GM21381 (cell line): Measurements from ENCODE around the gene USH1G.
"Not testable (repeated sequence)": the region's sequence is repeated elsewhere in the genome, so short reads cannot be mapped to it uniquely, and the experiment has no call there.

Experiments
- ATAC-seq: cut with Tn5 transposase; IDR thresholded peaks from one replicate; pipeline ENCODE4 v1.9.1; 2021; ENCODE audit warnings: mild to moderate bottlenecking, moderate library complexity; ENCODE audit not compliant: unreplicated experiment

Gene USH1G

DNA sequence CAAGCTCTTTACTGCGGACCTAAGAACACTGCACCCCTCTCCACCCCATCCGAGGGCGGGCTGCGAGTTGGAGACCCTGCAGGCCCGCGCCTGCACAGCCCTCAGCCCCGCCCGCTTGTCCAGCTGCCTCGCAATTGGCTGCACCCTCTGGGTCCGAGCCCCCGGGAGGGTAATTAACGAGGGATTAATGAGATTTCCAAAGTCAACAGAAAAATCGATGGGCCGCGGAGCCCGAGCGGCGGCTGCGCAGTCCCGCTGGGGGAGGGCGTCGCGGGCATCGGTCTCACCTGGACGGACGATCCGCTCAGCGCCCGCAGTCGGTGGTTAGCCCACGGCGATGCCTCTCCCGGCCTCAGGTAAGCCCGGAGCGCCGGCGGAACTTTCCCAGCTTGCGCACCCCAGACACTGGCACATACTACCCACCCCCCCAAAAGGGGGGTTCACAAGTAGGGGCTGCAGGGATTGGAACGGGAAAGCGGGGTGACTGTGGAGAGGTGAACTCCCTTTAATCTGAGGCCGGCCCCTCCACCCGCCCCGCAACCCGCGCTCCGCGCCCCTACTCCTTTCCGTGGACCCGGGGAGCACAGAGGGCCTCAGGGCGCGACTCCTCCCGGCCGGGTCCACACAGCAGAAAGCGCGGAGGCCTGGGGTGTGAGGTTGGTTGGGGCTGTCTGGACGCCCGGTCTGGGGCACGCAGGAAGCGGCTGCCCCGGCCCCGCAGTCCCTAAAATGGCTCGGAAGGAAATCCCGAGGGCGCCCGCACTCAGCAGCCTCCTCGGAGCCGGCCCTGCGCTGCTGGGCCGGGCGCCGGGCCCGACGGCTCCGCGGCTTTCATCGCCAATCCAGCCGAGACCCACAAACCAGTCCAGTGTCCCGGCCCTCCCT, 12.8 kb upstream of the USH1G start, which contains the start of gene OTOP3:
TSS of gene OTOP3 (plus strand) at position 314 of the 885 bp plus-strand sequence. CDS start at position 338, 24 bp downstream.
- no peak for ATAC-seq

DNA sequence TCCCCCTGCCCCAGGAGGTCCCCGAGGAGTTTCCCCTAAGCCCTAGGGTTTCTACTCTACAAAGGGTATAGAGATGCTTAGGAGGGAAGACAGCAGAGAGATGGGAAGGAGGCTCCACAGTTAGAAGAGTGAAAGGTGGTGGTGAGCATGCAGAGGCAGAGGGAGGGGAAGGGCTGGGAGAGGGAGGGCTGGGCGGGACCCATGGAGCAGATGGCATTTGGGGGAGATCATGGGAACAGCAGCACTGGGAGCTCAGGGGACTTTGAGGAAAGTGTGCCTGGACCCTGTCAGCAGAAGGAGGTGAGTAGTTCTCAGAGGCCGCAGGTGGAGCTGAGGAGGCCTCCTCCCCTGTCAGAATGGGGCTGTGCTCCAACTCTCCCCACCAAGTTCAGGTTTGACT, 12.0 kb upstream of the USH1G start:
- ATAC-seq, result no peak

DNA sequence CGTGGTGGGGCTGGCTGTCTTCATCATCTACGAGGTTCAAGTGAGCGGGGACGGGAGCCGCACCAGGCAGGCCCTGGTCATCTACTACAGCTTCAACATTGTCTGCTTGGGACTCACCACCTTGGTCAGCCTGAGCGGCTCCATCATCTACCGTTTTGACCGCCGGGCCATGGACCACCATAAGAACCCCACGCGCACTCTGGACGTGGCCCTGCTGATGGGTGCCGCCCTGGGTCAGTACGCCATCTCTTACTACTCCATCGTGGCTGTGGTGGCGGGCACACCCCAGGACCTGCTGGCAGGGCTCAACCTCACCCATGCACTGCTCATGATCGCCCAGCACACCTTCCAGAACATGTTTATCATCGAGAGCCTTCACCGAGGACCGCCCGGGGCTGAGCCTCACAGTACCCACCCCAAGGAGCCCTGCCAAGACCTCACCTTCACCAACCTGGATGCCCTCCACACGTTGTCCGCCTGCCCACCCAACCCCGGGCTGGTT, 7.5 kb upstream of the USH1G start:
- no peak for ATAC-seq

DNA sequence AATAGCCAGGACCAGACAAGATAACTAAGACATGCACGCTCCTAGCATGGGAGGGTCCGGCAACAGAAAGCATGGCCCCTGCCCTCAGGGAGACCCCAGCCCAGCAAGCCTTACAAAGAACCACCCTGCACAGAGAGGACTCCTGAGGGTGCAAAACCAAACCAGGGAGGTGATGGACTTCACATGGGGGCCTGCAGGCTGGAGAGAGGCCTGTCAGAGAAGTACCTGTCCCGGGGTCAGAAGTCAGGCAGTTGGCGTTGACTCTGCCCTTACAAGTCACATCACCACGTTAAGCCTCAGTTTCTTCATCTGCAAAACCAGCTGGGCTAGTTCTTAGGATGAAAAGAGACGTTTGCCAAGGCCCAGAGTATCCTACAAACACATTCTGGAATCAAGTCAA, 5.7 kb upstream of the USH1G start:
- ATAC-seq, result no peak

DNA sequence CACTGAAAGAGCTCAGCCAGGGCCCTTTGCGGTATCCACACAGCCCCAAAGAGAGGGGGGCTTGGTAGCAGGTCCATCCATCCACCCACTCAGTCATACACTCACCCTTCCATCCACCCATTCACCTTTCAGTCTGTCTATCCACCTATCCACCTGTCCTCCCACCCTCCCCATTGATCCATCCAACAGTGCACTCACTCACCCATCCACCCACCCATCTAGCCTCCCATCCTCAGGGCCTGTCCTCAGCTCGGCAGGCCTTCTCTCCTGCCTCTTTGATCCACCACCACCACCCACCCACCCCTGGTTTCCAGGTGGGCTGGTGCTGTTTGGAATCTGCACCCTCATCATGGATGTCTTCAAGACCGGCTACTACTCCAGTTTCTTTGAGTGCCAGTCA, 2.2 kb upstream of the USH1G start:
- ATAC-seq, result no peak

DNA sequence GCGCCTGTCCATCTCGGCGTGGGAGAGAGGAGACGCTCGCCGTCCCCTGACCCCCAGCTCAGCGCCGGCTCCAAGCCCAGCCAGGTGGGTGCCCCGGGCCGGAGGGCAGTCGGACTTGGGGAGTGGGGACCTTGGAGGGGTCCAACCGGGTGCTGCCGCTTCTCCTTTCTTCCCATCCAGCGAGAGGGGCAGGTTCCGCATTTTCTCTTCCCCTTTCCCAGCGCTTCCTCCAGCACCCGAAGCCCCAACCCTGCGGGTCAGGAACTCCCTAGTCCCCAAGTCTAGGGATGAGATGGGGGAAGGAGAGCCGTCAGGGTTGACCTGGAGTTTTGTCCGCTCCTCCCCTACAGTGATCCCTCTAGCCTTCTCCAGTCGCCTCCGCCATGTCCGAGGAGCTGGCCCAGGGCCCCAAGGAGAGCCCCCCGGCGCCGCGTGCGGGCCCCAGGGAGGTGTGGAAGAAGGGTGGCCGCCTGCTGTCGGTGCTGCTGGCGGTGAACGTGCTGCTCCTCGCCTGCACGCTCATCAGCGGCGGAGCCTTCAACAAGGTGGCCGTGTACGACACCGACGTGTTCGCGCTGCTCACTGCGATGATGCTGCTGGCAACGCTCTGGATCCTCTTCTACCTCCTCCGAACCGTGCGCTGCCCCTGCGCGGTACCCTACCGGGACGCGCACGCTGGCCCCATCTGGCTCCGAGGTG, 1.3 kb upstream of the USH1G start, which contains the start of gene OTOP2:
TSS of gene OTOP2 (plus strand) at position 24 of the 699 bp plus-strand sequence. CDS start at position 384, 360 bp downstream.
- no peak for ATAC-seq

DNA sequence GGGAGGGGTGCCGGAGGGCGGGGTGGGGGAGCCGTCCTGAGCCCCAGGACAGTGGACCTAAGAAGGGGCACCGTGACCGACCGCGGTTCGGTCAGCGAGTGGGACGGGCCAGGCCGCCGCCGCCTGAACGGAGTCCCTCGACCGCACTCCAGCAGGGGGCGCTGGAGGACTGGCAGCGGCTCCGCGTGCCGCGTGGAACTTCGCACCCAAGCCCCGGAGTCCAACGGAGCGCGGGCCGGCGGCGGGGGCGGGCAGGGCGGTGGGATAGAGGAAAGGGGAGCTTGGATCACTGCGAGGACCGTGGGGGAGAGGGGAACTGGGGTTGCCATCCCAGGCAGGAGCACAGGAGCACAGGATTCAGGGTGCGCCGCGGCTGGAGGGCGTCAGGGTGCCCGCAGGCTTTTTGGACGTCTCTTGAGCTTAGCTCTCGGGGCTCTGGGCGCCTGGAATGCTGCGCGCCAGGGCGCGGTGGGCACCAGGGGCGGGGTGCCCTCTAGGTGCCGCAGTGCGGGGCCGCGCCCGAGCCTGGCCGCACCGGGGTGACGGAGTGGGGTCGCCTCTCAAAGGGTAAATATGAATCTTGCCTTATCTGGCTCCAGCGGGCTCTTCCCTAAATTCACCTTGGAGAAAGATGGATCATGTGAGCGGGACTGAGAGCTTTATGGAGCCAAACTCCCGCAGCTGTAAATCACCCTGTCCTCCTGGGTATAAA, 639 bp upstream of the USH1G start:
- ATAC-seq, result no peak

DNA sequence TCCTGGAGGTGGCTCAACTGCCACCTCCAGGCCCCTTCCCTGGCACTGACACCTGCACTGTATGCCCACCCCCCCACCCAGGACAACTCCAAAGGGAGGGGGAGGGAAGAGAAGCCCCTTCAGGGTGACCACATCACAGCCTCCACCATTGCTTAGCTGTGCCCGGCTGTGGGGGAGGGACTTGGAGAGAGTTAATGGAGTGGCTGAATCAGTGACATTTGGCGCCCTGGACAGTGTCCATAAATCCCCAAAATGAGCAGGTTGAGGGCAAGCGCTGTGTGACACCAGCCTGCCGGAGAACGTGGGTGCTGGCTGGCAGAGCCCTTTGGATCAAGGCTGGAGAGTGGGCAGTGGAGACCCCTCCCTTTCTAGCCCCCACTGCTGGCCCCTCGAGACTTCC, 883 bp downstream of the USH1G start:
- ATAC-seq, result no peak

DNA sequence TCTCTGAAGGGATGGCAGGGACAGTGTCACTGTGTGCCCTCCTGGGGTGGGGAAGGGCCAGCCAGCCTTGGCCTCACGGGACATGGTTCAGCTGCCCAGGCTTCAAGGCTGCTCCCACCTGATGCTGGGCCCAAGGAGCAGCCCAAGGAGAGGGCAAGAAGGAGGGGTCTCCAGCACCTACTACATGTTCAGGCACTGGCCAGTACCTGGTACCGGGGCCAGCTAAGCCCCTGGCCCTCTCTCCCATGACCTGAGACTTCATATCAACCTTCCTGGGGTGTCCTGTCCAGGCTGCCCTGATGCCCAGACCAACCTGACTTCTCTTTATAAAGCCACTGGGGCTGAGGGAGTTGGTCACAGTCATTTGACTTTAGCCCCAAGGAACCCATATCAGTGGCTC, 1.3 kb downstream of the USH1G start:
- ATAC-seq, result no peak

DNA sequence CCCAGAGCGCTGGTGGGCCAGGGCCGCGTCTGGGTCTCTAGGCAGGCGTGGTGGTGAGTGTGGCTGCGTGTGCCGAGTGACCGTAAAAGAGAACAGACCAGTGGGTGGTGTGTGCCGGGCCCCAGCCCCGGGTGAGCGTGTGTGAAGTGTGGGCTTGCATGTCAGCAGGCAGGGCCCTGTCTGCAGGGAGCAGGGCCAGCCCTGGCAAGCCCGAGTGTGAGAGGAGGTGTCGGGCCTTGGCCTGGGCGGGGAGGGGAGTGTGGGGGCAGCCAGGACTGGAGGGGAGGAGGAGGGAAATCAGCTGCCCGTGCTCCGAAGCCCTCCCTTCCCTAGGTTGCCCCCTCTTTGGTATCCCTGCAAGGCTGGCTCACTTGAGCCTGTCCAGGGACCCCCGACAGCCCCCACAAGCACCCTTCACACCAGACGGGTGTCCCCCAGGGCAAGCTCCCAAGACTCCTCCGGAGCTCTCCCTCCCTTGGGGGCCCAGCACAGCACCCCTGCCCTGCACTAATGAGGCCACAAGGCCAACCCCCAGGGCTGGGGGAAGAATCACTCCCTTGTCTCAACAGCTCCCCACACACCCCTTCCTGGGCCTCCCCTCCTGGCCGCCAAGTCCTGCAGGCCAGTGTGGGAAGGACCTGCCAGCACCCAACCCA, 1.9 kb downstream of the USH1G start:
- ATAC-seq, result no peak

DNA sequence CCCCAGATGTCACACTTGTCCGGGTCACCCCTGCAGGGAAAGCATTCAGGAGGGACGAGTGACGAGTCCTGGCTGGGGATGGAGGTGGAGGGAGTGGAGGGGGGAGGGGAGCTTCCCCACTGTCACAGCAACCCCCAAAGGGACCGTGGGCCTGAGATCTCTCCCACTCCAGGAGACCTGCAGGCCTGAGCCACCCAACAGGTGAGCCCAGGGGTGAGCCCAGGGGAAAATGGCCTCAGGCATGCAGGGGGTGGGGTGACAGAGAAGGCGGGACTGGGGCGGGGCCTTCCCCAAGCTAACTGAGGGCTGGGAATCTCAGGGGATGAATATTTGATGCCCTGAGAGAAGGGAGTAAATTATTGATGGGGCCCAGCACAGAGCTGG, 2.4 kb downstream of the USH1G start:
- ATAC-seq, result no peak

DNA sequence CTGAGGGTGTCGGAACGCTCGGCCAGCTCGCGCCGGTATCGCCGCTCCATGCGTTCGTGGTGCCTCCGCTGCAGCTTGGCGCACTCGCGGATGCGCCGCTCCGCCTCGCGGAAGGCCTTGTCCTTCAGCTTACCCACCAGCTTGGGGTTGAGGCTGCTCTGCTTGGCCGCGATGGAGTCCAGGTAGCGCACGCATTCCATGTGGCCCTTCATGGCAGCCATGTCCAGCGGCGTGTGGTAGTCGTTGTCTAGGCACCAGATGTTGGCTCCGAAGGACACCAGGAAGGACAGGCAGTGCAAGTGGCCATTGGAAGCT, 2.8 kb downstream of the USH1G start:
- ATAC-seq, result no peak

DNA sequence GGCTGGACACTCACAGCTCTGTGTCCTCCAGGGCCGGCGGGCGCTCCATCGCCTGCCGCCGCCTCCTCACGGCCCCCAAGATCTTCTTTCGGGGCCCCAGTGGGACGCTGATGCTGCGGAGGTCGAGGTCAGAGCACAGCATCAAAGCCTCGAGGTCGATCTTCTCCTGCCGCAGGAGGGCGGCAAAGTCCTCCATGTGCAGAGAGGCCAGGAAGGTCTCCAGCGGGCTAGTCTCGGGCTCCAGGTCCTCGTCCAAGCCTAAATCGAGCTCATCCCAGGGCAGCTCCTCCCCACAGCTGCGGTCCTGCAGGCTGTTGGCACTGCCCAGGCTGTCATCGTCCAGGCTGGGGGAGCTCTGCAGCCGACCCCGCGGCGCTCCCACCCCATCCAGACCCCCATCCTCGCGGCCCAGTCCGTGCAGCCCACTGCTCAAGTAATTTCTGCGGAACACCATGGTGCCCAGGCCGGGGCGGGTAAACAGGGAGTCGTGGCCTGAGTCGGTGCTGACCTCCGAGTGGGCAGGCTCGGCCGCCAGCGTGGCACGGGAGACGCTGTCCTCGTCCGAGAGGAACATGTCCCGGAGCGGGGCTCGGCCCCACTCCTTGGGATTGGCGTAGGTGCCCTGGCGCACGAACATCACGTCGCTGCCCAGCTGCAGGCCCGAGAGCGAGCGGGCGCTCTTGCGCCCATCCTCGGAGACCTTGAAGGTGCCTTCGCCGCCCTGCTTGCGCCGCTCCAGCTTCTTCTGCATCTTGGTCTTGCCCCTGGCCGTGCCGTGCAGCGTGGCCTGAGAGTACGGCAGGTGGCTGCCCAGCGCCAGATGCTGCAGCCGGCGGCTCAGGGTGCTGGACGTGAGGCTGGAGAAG, 3.4 kb downstream of the USH1G start:
- no peak for ATAC-seq

DNA sequence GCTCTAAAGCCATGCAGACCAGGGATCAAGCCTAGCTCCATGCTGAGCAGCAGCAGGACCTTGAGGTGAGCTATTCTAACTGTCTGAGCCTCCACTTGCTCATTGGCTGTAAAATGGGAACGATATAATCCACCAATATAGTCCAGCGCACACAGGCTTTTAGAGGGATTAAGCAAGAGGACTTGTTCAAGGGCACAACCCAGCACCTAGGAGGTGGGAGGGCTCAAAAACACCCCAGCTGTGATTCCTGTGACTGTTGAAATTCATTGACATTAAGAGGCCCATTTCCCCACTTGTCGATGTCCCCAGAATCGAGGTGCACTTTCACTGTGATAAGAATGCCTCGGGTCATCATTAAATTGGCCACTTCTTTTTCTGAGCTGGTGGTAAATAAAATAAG, 4.1 kb downstream of the USH1G start:
- no peak for ATAC-seq

DNA sequence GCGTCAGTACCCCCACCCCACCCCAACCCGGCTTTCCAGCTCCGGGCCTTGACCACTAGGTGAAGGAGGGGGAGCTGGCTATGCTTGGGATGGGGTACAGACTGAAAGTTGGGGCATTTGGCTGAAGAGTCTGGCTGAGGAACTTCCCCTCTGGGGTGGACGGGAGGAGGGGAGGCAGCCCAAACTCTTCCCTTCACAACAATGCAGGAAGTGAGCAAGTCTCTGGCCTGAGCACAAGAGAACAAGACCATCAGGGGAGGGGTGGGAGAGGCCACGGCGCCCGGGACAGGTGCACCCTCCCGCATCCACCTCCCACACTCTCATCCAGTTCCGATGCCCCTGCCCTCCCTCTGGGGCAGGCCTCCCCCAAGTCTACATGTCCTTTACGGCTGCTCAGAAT, 5.6 kb downstream of the USH1G start:
- no peak for ATAC-seq

DNA sequence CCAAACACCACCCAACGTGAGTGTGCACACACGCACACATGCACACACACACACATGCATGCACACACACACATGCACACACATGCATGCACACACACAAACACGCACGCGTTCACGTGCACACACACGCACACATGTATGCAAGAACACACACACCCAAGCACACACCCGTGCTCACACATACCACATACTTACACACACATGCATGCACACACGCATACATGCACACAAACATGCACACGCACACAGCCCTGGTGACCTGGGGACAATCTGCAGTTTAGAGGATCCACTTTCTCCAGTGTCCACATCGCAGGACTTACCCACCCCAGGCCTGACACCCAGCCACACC, 6.2 kb downstream of the USH1G start:
- ATAC-seq, result no peak

DNA sequence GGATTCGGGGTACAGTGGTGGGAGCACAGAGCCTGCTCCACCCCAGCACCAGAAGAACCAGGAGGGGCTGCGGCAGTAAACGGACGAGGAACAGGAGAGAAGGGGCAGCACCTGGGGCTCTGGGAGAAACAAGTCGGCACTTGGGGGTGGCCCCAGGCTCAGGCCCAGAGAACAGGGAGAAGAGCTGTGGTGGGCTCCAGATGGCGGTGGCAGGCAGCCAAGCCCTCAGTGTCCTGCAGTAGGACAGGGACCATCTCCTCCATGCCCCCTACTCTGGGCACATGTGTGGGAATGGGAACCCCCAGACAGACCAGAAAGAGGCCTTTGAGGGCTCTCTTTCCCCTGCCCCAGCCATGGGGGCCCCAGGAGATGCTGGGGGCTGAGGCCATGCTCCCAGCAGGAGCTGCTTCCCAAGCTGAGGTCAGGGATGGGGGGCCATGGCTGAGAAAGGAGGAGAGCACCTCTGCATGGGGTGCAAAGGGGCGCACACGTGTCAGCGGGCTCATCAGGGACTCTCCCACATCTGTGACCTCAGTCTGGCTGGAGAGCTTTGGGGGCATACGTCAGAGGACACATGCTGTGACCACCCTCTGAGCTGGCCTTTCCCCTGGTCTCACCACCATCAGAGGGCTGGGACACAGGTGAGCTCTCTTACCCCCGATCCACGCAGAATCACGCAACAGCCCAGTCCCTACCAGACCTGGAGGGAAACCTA, 6.8 kb downstream of the USH1G start:
- no peak for ATAC-seq

DNA sequence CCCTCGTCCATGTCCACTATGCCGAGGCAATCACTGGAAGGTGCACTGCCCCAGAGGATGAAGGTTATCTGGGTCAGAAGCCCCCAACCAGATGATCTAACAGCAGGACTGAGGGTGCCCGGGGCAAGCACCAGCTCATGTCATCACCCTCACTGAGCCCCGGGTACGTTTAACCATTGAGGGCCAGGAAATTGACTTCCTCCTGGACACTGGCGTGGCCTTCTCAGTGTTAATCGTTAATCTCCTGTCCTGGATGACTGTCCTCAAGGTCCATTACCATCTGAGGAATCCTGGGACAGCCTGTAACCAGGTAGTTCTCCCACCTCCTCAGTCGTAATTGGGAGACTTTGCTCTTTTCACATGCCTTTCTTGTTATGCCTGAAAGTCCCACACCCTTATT, 11.6 kb downstream of the USH1G start:
- ATAC-seq, result not testable (repeated sequence)

DNA sequence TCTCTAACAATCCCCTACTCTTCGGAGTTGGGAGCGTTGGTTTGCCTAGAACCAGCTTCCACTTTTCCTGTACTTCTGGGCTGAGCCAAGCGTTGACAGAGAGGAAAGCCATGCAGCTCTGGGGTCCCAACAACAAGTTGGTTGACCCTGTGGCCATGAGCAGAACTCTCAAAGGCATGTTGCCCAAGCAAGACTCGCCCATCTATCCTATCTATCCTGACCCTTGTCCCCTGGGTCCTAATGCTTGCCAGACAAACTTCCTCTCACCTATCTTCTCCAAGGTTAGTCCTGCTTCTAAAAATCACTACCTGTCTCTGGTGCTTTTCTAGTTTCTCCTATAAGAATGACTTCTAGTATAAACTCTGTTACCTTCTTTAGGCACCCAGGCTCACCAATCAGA, 14.0 kb downstream of the USH1G start:
- ATAC-seq, result not testable (repeated sequence)

DNA sequence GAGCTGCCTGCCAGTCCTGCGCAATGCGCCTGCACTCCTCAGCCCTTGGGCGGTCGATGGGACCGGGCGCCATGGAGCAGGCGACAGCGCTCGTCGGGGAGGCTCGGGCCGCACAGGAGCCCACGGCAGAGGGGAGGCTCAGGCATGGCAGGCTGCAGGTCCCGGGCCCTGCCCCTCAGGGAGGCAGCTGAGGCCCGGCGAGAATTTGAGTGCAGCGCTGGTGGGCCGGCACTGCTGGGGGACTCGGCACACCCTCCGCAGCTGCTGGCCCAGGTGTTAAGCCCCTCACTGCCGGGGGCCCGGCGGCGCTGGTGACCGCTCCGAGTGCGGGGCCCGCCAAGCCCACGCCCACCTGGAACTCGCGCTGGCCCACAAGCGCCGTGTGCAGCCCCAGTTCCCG, 16.0 kb downstream of the USH1G start:
- no peak for ATAC-seq
